Cardiac septum (tissue), 1 donor: ENCODE results near the gene PTPRN2. TPM values are rescaled to one million over a fixed set of nuclear protein-coding genes. Genes with fewer than 3 reads are reported as not detected.
"Not testable (repeated sequence)": the region's sequence is repeated elsewhere in the genome, so short reads cannot be mapped to it uniquely, and the experiment has no call there.

Experiments used
- DNase-seq: peaks from one replicate; pipeline ENCODE4 v3.0.0-alpha.2; 2020; ENCODE audit warnings: low spot score
- intact Hi-C: fragments of 100-400 bp; cut with DNase I; formaldehyde crosslinking; loops from one replicate; pipeline ENCODE4 v1.14.0; 2022
- total RNA-seq: library from RNA; stranded (reverse); fragmentation: NEBNext Ultra II Directional; extraction: Animal tissue kit (Norgen Biotek cat#: 25700); gene quantifications from one replicate; pipeline ENCODE4 v1.2.1, GENCODE V29; 2021
- donor health status: DM: no; HTN: no; CAD: no.

Gene PTPRN2
- total RNA-seq, 1 donor from 2014 or later: 0.92 TPM

- intact Hi-C loops: no loop called here
- no peak for DNase-seq
These were observed 734.4 kb downstream of the PTPRN2 start for GRCh38 chr7:157853076-157853788.

- intact Hi-C loops: no loop called here
- no peak for DNase-seq
These were observed 736.0 kb downstream of the PTPRN2 start for GRCh38 chr7:157851501-157852067.

- DNase-seq: no peak
These were observed 736.9 kb downstream of the PTPRN2 start for GRCh38 chr7:157850481-157851444.

GRCh38 chr7:157849726-157850125 lies 737.9 kb downstream of the PTPRN2 start:
- DNase-seq: no peak
- intact Hi-C loops: no loop called here

More at GRCh38 chr7:157850481-157851444, 736.9 kb downstream of the PTPRN2 start:
- intact Hi-C loops: no loop called here

GRCh38 chr7:157849341-157849596 lies 738.4 kb downstream of the PTPRN2 start:
- DNase-seq: no peak
- intact Hi-C loops: no loop called here

- no peak for DNase-seq
These were observed 738.9 kb downstream of the PTPRN2 start for GRCh38 chr7:157848508-157849340.

GRCh38 chr7:157847756-157848487 lies 739.7 kb downstream of the PTPRN2 start:
- intact Hi-C loops, DNase-seq: not testable (repeated sequence)

More at GRCh38 chr7:157848508-157849340, 738.9 kb downstream of the PTPRN2 start:
- intact Hi-C loops: no loop called here

GRCh38 chr7:157846746-157847145 lies 740.9 kb downstream of the PTPRN2 start:
- DNase-seq, intact Hi-C loops: not testable (repeated sequence)

GRCh38 chr7:157846271-157846670 lies 741.4 kb downstream of the PTPRN2 start:
- intact Hi-C loops: no loop called here
- DNase-seq: no peak

- no peak for DNase-seq
- intact Hi-C loops: no loop called here
These were observed 742.3 kb downstream of the PTPRN2 start for GRCh38 chr7:157845203-157845835.

- no peak for DNase-seq
- intact Hi-C loops: no loop called here
These were observed 743.0 kb downstream of the PTPRN2 start for GRCh38 chr7:157844611-157845010.

- intact Hi-C loops: no loop called here
These were observed 743.5 kb downstream of the PTPRN2 start for GRCh38 chr7:157844141-157844540.

GRCh38 chr7:157843336-157844140 lies 744.1 kb downstream of the PTPRN2 start:
- intact Hi-C loops: no loop called here
- no peak for DNase-seq

More at GRCh38 chr7:157844141-157844540, 743.5 kb downstream of the PTPRN2 start:
- DNase-seq: no peak

- intact Hi-C loops: no loop called here
- DNase-seq: no peak
These were observed 745.8 kb downstream of the PTPRN2 start for GRCh38 chr7:157841773-157842370.

GRCh38 chr7:157840914-157841772 lies 746.5 kb downstream of the PTPRN2 start:
- no peak for DNase-seq
- intact Hi-C loops: no loop called here

GRCh38 chr7:157840174-157840913 lies 747.3 kb downstream of the PTPRN2 start:
- no peak for DNase-seq
- intact Hi-C loops: no loop called here
